Mesenchymal stem cell (in vitro differentiated cells and primary cell): ENCODE results near the gene NCOA7.

Experiments
- DNase-seq: peaks from one replicate; pipeline ENCODE4 v3.0.0-alpha.2; 2013
- H2AFZ ChIP-seq: one replicate; pipeline ENCODE4 v1.6.1; 2013; ENCODE audit warnings: low read depth, mild to moderate bottlenecking, control low read depth, inconsistent platforms, low read length, moderate library complexity
- H2AK5ac ChIP-seq: 2 replicates; pipeline ENCODE4 v1.6.1; 2013; ENCODE audit warnings: low read length, moderate library complexity, mild to moderate bottlenecking, inconsistent platforms; ENCODE audit not compliant: severe bottlenecking
- H2BK120ac ChIP-seq: one replicate; pipeline ENCODE4 v1.6.1; 2013; ENCODE audit warnings: low read depth, mild to moderate bottlenecking, inconsistent platforms, low read length, moderate library complexity
- H2BK12ac ChIP-seq, 2 experiments: one replicate each; pipeline ENCODE4 v1.6.1; 2013; ENCODE audit warnings: inconsistent platforms in 2 of 2, low read length in 2 of 2, mild to moderate bottlenecking in 2 of 2, moderate library complexity in 2 of 2, control low read depth in 1 of 2
- H2BK15ac ChIP-seq: one replicate; pipeline ENCODE4 v1.6.1; 2013; ENCODE audit warnings: mild to moderate bottlenecking, low read depth, inconsistent platforms; ENCODE audit not compliant: poor library complexity, severe bottlenecking
- H2BK5ac ChIP-seq: 2 replicates; pipeline ENCODE4 v1.6.1; 2013; ENCODE audit warnings: low read depth, mild to moderate bottlenecking, low read length, control low read depth, inconsistent platforms; ENCODE audit not compliant: poor library complexity, severe bottlenecking
- H3K14ac ChIP-seq, 2 experiments: one replicate each; pipeline ENCODE4 v1.6.1; 2013; ENCODE audit warnings: inconsistent platforms in 2 of 2, low read length in 2 of 2, control low read depth in 1 of 2, mild to moderate bottlenecking in 1 of 2, moderate library complexity in 1 of 2
- H3K18ac ChIP-seq, 2 experiments: one replicate each; pipeline ENCODE4 v1.6.1; 2013; ENCODE audit warnings: inconsistent platforms in 2 of 2, low read length in 2 of 2, control low read depth in 1 of 2, low read depth in 1 of 2, mild to moderate bottlenecking in 1 of 2
- H3K23ac ChIP-seq, 2 experiments: one replicate each; pipeline ENCODE4 v1.6.1; 2013; ENCODE audit warnings: inconsistent platforms in 2 of 2, low read length in 2 of 2, mild to moderate bottlenecking in 2 of 2, moderate library complexity in 2 of 2, control low read depth in 1 of 2
- H3K27ac ChIP-seq: 2 replicates; pipeline ENCODE4 v1.5.1; 2013; ENCODE audit warnings: mild to moderate bottlenecking, moderate library complexity, low read length, control low read depth, inconsistent platforms; ENCODE audit not compliant: poor library complexity, severe bottlenecking
- H3K27me3 ChIP-seq, 2 experiments: 2 replicates each; pipeline versions ENCODE4 v1.6.1 to v1.7.0; 2013; ENCODE audit warnings: low read length in 2 of 2, mild to moderate bottlenecking in 2 of 2, moderate library complexity in 2 of 2, control low read depth in 1 of 2, inconsistent platforms in 1 of 2; ENCODE audit not compliant: control insufficient read depth in 1 of 2, insufficient read depth in 1 of 2
- H3K36me3 ChIP-seq, 2 experiments: 2 replicates each; pipeline versions ENCODE4 v1.6.1 to v1.7.0; 2013; ENCODE audit warnings: low read length in 2 of 2, control low read depth in 1 of 2, inconsistent platforms in 1 of 2, low read depth in 1 of 2, mild to moderate bottlenecking in 1 of 2; ENCODE audit not compliant: insufficient read depth in 2 of 2, control insufficient read depth in 1 of 2
- H3K4ac ChIP-seq, 2 experiments: one replicate each; pipeline ENCODE4 v1.6.1; 2013; ENCODE audit warnings: inconsistent platforms in 2 of 2, low read length in 2 of 2, mild to moderate bottlenecking in 2 of 2, moderate library complexity in 2 of 2, control low read depth in 1 of 2, low read depth in 1 of 2
- H3K4me1 ChIP-seq: 2 replicates; pipeline ENCODE4 v1.6.1; 2013; ENCODE audit warnings: low read depth, low read length, control low read depth; ENCODE audit not compliant: control insufficient read depth, insufficient read depth
- H3K4me2 ChIP-seq: 2 replicates; pipeline ENCODE4 v1.6.1; 2013; ENCODE audit warnings: low read length, mild to moderate bottlenecking, inconsistent platforms; ENCODE audit not compliant: poor library complexity, severe bottlenecking
- H3K4me3 ChIP-seq, 2 experiments: 2 replicates each; pipeline versions ENCODE4 v1.5.1 to v1.7.0; 2013; ENCODE audit warnings: low read length in 2 of 2, mild to moderate bottlenecking in 2 of 2, control low read depth in 1 of 2, low read depth in 1 of 2; ENCODE audit not compliant: insufficient read depth in 1 of 2
- H3K79me1 ChIP-seq: replicated peaks from 2 replicates; pipeline ENCODE4 v1.6.1; 2013; ENCODE audit warnings: mild to moderate bottlenecking, control low read depth, low read length, inconsistent platforms; ENCODE audit not compliant: poor library complexity, severe bottlenecking
- H3K9ac ChIP-seq: 2 replicates; pipeline ENCODE4 v1.7.0; 2013; ENCODE audit warnings: mild to moderate bottlenecking, low read length, moderate library complexity
- H3K9me3 ChIP-seq: 2 replicates; pipeline ENCODE4 v1.7.0; 2013; ENCODE audit warnings: mild to moderate bottlenecking, low read length; ENCODE audit not compliant: control insufficient read depth
- H4K8ac ChIP-seq: one replicate; pipeline ENCODE4 v1.6.1; 2013; ENCODE audit warnings: inconsistent platforms, mild to moderate bottlenecking, low read length, moderate library complexity
- H4K91ac ChIP-seq: one replicate; pipeline ENCODE4 v1.6.1; 2013; ENCODE audit warnings: mild to moderate bottlenecking, low read length, inconsistent platforms
- WGBS: methylation state at CpG from one replicate; pipeline ENCODE4 v1.1.7; 2013; ENCODE audit warnings: mixed read lengths; 5-methylcytosine and 5-hydroxymethylcytosine counted together

The NCOA7 gene

GRCh38 chr6:125819535-125820326 lies 29.0 kb downstream of the NCOA7 start:
- Histone ChIP-seq H3K18ac (no peak overlapping the region), H2AK5ac (no peak overlapping the region), H2BK12ac (peak overlapping the region in 1 of 2 experiments; percentile 21), H2BK15ac (no peak overlapping the region), H2BK5ac (no peak overlapping the region), H4K91ac (no peak overlapping the region), H3K14ac (no peak overlapping the region), H3K9me3 (no peaks in the 10 kb centered on the region), H3K27me3 (no peaks in the 10 kb centered on the region), H2BK120ac (no peak overlapping the region), H4K8ac (no peak overlapping the region), H3K9ac (peak overlapping the region; percentile 79), H3K79me1 (peaks cover 5% of the 10 kb centered on the region), H3K4me1 (no peaks in the 10 kb centered on the region), H3K4me3 (no peak overlapping the region), H3K23ac (no peak overlapping the region), H2AFZ (no peak overlapping the region), H3K27ac (no peak overlapping the region), H3K4me2 (no peak overlapping the region), H3K4ac (no peak overlapping the region), H3K36me3 (peaks cover 0 to 33% of the 10 kb centered on the region in 2 experiments)
- WGBS: 91% methylated on average over 4 of the region's 4 CpGs
- DNase-seq: no peak

- no peak overlapping the region for H3K18ac ChIP-seq
- no peaks in the 10 kb centered on the region for H3K9me3 ChIP-seq
- no peak overlapping the region for H2AK5ac ChIP-seq
- no peak overlapping the region for H3K14ac ChIP-seq
- no peak overlapping the region for H3K4me3 ChIP-seq
- H3K27ac ChIP-seq: no peak overlapping the region
- H3K36me3 ChIP-seq: peaks cover 0 to 26% of the 10 kb centered on the region in 2 experiments
- H2BK120ac ChIP-seq: no peak overlapping the region
- H3K27me3 ChIP-seq: no peaks in the 10 kb centered on the region
- H4K8ac ChIP-seq: no peak overlapping the region
- no peak overlapping the region for H3K4ac ChIP-seq
- H3K23ac ChIP-seq: no peak overlapping the region
- H3K9ac ChIP-seq: no peak overlapping the region
- no peaks in the 10 kb centered on the region for H3K4me1 ChIP-seq
- no peak overlapping the region for H4K91ac ChIP-seq
- H3K4me2 ChIP-seq: no peak overlapping the region
- H2BK5ac ChIP-seq: no peak overlapping the region
- WGBS: 74% methylated on average over 3 of the region's 3 CpGs
- no peak for DNase-seq
- H3K79me1 ChIP-seq: peaks cover 5% of the 10 kb centered on the region
- no peak overlapping the region for H2BK12ac ChIP-seq
- no peak overlapping the region for H2BK15ac ChIP-seq
- H2AFZ ChIP-seq: no peak overlapping the region
These were observed 31.1 kb downstream of the NCOA7 start for GRCh38 chr6:125821825-125822281.

GRCh38 chr6:125823180-125823579 lies 32.4 kb downstream of the NCOA7 start:
- H2AFZ ChIP-seq: no peak overlapping the region
- H2BK12ac ChIP-seq: no peak overlapping the region
- H4K91ac ChIP-seq: no peak overlapping the region
- H2AK5ac ChIP-seq: no peak overlapping the region
- H3K9me3 ChIP-seq: no peaks in the 10 kb centered on the region
- H3K36me3 ChIP-seq: peaks cover 0 to 25% of the 10 kb centered on the region in 2 experiments
- no peaks in the 10 kb centered on the region for H3K4me1 ChIP-seq
- no peak overlapping the region for H2BK5ac ChIP-seq
- no peak overlapping the region for H3K27ac ChIP-seq
- no peak overlapping the region for H3K4ac ChIP-seq
- no CpG with 5 or more reads among the region's 2 CpGs for WGBS
- H2BK15ac ChIP-seq: no peak overlapping the region
- no peak overlapping the region for H3K9ac ChIP-seq
- no peak overlapping the region for H3K4me2 ChIP-seq
- H3K14ac ChIP-seq: no peak overlapping the region
- H3K4me3 ChIP-seq: no peak overlapping the region
- H2BK120ac ChIP-seq: no peak overlapping the region
- no peaks in the 10 kb centered on the region for H3K27me3 ChIP-seq
- no peak overlapping the region for H4K8ac ChIP-seq
- DNase-seq: no peak
- no peak overlapping the region for H3K23ac ChIP-seq
- peaks cover 5% of the 10 kb centered on the region for H3K79me1 ChIP-seq
- H3K18ac ChIP-seq: no peak overlapping the region

- Histone ChIP-seq H3K4me1 (no peaks in the 10 kb centered on the region), H2AFZ (no peak overlapping the region), H3K9me3 (no peaks in the 10 kb centered on the region), H2BK15ac (no peak overlapping the region), H3K4me3 (no peak overlapping the region), H3K4me2 (no peak overlapping the region), H2BK120ac (no peak overlapping the region), H3K14ac (no peak overlapping the region), H4K91ac (no peak overlapping the region), H3K27ac (no peak overlapping the region), H3K36me3 (peaks cover 0 to 18% of the 10 kb centered on the region in 2 experiments), H3K9ac (no peak overlapping the region), H2BK12ac (no peak overlapping the region), H2BK5ac (no peak overlapping the region), H3K79me1 (peaks cover 1% of the 10 kb centered on the region), H2AK5ac (no peak overlapping the region), H3K23ac (no peak overlapping the region), H4K8ac (no peak overlapping the region), H3K18ac (no peak overlapping the region), H3K27me3 (no peaks in the 10 kb centered on the region), H3K4ac (no peak overlapping the region)
- no peak for DNase-seq
- 100% methylated on average over 4 of the region's 8 CpGs for WGBS
These were observed 34.4 kb downstream of the NCOA7 start for GRCh38 chr6:125824946-125825771.
